Body of pancreas (tissue), 4 donors: ENCODE results near the gene STEEP1.

Source experiments
- POLR2A ChIP-seq, 3 donors: fragments of 450-650 bp; IDR thresholded peaks; one replicate each; pipeline ENCODE4 v1.6.1; 2016; ENCODE audit warnings: antibody characterized with exemption in 3 of 3, mild to moderate bottlenecking in 2 of 3
- TF ChIP-seq, protein P1 (sequence below), 7 experiments: fragments of 450-650 bp in 4 of 7; fragments of 200-600 bp in 3 of 7; sonication (generic) in 3 of 7; IDR thresholded peaks; one replicate each; pipeline ENCODE4 v1.5.1; 2016 to 2019; ENCODE audit warnings: antibody characterized with exemption in 7 of 7

DNA sequence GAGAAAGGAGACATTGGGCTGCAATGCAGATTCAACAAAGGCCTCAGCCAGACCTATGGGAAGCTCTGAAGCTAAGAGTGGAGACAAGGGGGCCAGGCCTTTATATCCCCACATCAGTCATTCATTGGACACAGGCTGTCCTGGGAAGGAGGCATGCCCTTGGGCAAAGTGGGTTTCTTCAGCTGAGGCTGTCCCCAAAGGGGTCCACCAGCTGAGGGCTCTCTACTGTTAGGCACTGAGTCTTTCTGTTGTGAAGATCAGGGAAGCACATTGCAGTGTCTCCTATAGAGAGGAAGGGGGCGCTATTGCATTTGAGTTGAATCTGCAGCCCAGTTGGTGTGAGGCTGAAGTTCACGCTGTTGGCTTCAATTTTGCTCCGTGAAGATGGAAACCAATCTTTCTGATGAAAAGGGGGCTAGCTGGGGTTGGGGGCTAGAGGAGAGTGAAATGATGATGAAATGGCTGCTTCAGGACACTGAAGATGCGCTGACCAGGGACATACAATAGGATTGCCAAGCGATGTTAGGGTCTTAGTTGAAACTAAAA lies 49.0 kb downstream of the STEEP1 start:
- TF ChIP-seq POLR2A (IDR thresholded peaks at IDR 0.05) = no peak
- TF ChIP-seq, protein P1, sequence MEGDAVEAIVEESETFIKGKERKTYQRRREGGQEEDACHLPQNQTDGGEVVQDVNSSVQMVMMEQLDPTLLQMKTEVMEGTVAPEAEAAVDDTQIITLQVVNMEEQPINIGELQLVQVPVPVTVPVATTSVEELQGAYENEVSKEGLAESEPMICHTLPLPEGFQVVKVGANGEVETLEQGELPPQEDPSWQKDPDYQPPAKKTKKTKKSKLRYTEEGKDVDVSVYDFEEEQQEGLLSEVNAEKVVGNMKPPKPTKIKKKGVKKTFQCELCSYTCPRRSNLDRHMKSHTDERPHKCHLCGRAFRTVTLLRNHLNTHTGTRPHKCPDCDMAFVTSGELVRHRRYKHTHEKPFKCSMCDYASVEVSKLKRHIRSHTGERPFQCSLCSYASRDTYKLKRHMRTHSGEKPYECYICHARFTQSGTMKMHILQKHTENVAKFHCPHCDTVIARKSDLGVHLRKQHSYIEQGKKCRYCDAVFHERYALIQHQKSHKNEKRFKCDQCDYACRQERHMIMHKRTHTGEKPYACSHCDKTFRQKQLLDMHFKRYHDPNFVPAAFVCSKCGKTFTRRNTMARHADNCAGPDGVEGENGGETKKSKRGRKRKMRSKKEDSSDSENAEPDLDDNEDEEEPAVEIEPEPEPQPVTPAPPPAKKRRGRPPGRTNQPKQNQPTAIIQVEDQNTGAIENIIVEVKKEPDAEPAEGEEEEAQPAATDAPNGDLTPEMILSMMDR (IDR thresholded peaks at IDR 0.05) = peak; percentile 22 to 81 (median 72)
